GM12864 (cell line): ENCODE measurements around the gene CPXM1.

ENCODE experiments used
- DNase-seq: peaks from one replicate; pipeline ENCODE4 v3.0.0-alpha.2; 2011; ENCODE audit warnings: low read depth
- H3K4me3 ChIP-seq: 2 replicates; pipeline ENCODE4 v1.5.1; 2011; ENCODE audit warnings: mild to moderate bottlenecking, low read depth, low read length, control low read depth
- CTCF ChIP-seq: IDR thresholded peaks from 2 replicates; pipeline ENCODE4 v1.5.1; 2011; ENCODE audit warnings: low read depth, mild to moderate bottlenecking, moderate library complexity, low read length, control low read depth, inconsistent platforms; ENCODE audit errors: missing control alignments

Gene CPXM1

GRCh38 chr20:2799271-2799670, 1.2 kb downstream of the CPXM1 start:
- peak overlapping the region; percentile 43 for H3K4me3 ChIP-seq
- TF ChIP-seq CTCF: no peak

GRCh38 chr20:2798814-2799213, 1.6 kb downstream of the CPXM1 start:
- H3K4me3 ChIP-seq: no peak overlapping the region
- no peak for DNase-seq
- TF ChIP-seq CTCF: no peak

More at GRCh38 chr20:2799271-2799670, 1.2 kb downstream of the CPXM1 start:
- DNase-seq: no peak

- no peak for TF ChIP-seq CTCF
- DNase-seq: no peak
These were observed 2.2 kb downstream of the CPXM1 start for GRCh38 chr20:2798095-2798805.

GRCh38 chr20:2797136-2797983, 3.1 kb downstream of the CPXM1 start:
- H3K4me3 ChIP-seq: no peak overlapping the region
- no peak for TF ChIP-seq CTCF
- DNase-seq: no peak

More at GRCh38 chr20:2798095-2798805, 2.2 kb downstream of the CPXM1 start:
- no peak overlapping the region for H3K4me3 ChIP-seq

- no peak for DNase-seq
- TF ChIP-seq CTCF: no peak
- H3K4me3 ChIP-seq: no peak overlapping the region
These were observed 4.3 kb downstream of the CPXM1 start for GRCh38 chr20:2796011-2796660.

GRCh38 chr20:2795451-2795850, 5.0 kb downstream of the CPXM1 start:
- DNase-seq: no peak
- no peak overlapping the region for H3K4me3 ChIP-seq
- no peak for TF ChIP-seq CTCF
